H9 (cell line): ENCODE results near the gene OR51B6. TPM values are rescaled to one million over a fixed set of nuclear protein-coding genes. Genes with fewer than 3 reads are reported as not detected.

ENCODE experiments used
- DNase-seq: peaks from one replicate; pipeline ENCODE4 v3.0.0-alpha.2; 2017
- H2AFZ ChIP-seq: one replicate; pipeline ENCODE4 v1.6.1; 2013; ENCODE audit warnings: mild to moderate bottlenecking, low read length, control low read depth, moderate library complexity
- H2AK5ac ChIP-seq: 2 replicates; pipeline ENCODE4 v1.6.1; 2013; ENCODE audit warnings: low read length, control low read depth, mixed read lengths; ENCODE audit not compliant: insufficient read length
- H2BK120ac ChIP-seq: one replicate; pipeline ENCODE4 v1.6.1; 2013; ENCODE audit warnings: low read depth, mild to moderate bottlenecking, low read length, control low read depth, inconsistent platforms; ENCODE audit not compliant: poor library complexity, severe bottlenecking
- H2BK12ac ChIP-seq: 2 replicates; pipeline ENCODE4 v1.6.1; 2013; ENCODE audit warnings: low read length, control low read depth, mixed read lengths, low read depth; ENCODE audit not compliant: insufficient read length
- H2BK15ac ChIP-seq: 2 replicates; pipeline ENCODE4 v1.6.1; 2013; ENCODE audit warnings: low read depth, low read length, control low read depth
- H2BK20ac ChIP-seq: one replicate; pipeline ENCODE4 v1.6.1; 2013; ENCODE audit warnings: low read depth, mild to moderate bottlenecking, low read length, control low read depth, inconsistent platforms; ENCODE audit not compliant: poor library complexity, severe bottlenecking
- H2BK5ac ChIP-seq: 2 replicates; pipeline ENCODE4 v1.6.1; 2013; ENCODE audit warnings: low read length, control low read depth, mixed read lengths; ENCODE audit not compliant: insufficient read length
- H3K14ac ChIP-seq: 2 replicates; pipeline ENCODE4 v1.6.1; 2013; ENCODE audit warnings: low read length, control low read depth; ENCODE audit not compliant: insufficient read depth
- H3K18ac ChIP-seq: 2 replicates; pipeline ENCODE4 v1.6.1; 2013; ENCODE audit warnings: low read depth, mild to moderate bottlenecking, mixed read lengths, low read length, control low read depth; ENCODE audit not compliant: insufficient read length
- H3K23ac ChIP-seq: 2 replicates; pipeline ENCODE4 v1.6.1; 2013; ENCODE audit warnings: low read length, control low read depth, mixed read lengths, low read depth; ENCODE audit not compliant: insufficient read length
- H3K23me2 ChIP-seq: 2 replicates; pipeline ENCODE4 v1.6.1; 2013; ENCODE audit warnings: low read depth, mild to moderate bottlenecking, mixed read lengths, low read length, control low read depth; ENCODE audit not compliant: insufficient read length, poor library complexity, severe bottlenecking
- H3K27ac ChIP-seq: 2 replicates; pipeline ENCODE4 v1.5.1; 2013; ENCODE audit warnings: low read length, control low read depth, mixed read lengths, low read depth; ENCODE audit not compliant: insufficient read length
- H3K27me3 ChIP-seq: 2 replicates; pipeline ENCODE4 v1.6.1; 2013; ENCODE audit warnings: low read length, control low read depth, inconsistent platforms; ENCODE audit not compliant: insufficient read depth
- H3K4ac ChIP-seq: 2 replicates; pipeline ENCODE4 v1.6.1; 2013; ENCODE audit warnings: low read depth, mild to moderate bottlenecking, control low read depth, inconsistent platforms, low read length, moderate library complexity
- H3K4me1 ChIP-seq: 2 replicates; pipeline ENCODE4 v1.6.1; 2013; ENCODE audit warnings: low read length, control low read depth, inconsistent platforms; ENCODE audit not compliant: insufficient read depth
- H3K4me2 ChIP-seq: 2 replicates; pipeline ENCODE4 v1.6.1; 2013; ENCODE audit warnings: low read length, control low read depth, mixed read lengths; ENCODE audit not compliant: insufficient read length, insufficient read depth
- H3K56ac ChIP-seq: 2 replicates; pipeline ENCODE4 v1.6.1; 2013; ENCODE audit warnings: low read depth, mild to moderate bottlenecking, mixed read lengths, low read length, control low read depth; ENCODE audit not compliant: insufficient read length
- H3K79me1 ChIP-seq: 2 replicates; pipeline ENCODE4 v1.6.1; 2013; ENCODE audit warnings: low read depth, mild to moderate bottlenecking, moderate library complexity, low read length, control low read depth, inconsistent platforms; ENCODE audit not compliant: insufficient read depth, poor library complexity, severe bottlenecking
- H3K79me2 ChIP-seq: 2 replicates; pipeline ENCODE4 v1.6.1; 2013; ENCODE audit warnings: low read length, control low read depth, inconsistent platforms; ENCODE audit not compliant: insufficient read depth
- H3K9ac ChIP-seq: 2 replicates; pipeline ENCODE4 v1.6.1; 2013; ENCODE audit warnings: low read length, control low read depth, mixed read lengths; ENCODE audit not compliant: insufficient read length; ENCODE audit errors: extremely low read depth
- H3K9me3 ChIP-seq: one replicate; pipeline ENCODE4 v1.6.1; 2013; ENCODE audit warnings: low read depth, low read length, inconsistent platforms; ENCODE audit not compliant: control insufficient read depth
- H3T11ph ChIP-seq: one replicate; pipeline ENCODE4 v1.6.1; 2013; ENCODE audit warnings: mild to moderate bottlenecking, low read length, control low read depth, inconsistent platforms
- H4K20me1 ChIP-seq: one replicate; pipeline ENCODE4 v1.6.1; 2013; ENCODE audit not compliant: control insufficient read depth, insufficient read length, insufficient read depth
- H4K5ac ChIP-seq: 2 replicates; pipeline ENCODE4 v1.6.1; 2013; ENCODE audit warnings: low read depth, mild to moderate bottlenecking, mixed read lengths, low read length, control low read depth; ENCODE audit not compliant: insufficient read length
- H4K8ac ChIP-seq: replicated peaks from 2 replicates; pipeline ENCODE4 v1.6.1; 2013; ENCODE audit warnings: low read length, control low read depth, mixed read lengths, low read depth; ENCODE audit not compliant: insufficient read length
- H4K91ac ChIP-seq: 2 replicates; pipeline ENCODE4 v1.6.1; 2013; ENCODE audit warnings: low read depth, mild to moderate bottlenecking, moderate library complexity, mixed read lengths, low read length, control low read depth; ENCODE audit not compliant: insufficient read length
- H3K27ac Mint-ChIP-seq, 3 experiments: 2 replicates in 2 of 3; 3 replicates in 1 of 3; pipeline ENCODE4 v1.8.0; 2020 to 2021; ENCODE audit warnings: mixed read lengths in 3 of 3, mild to moderate bottlenecking in 1 of 3, moderate library complexity in 1 of 3
- H3K27me3 Mint-ChIP-seq: 2 replicates; pipeline ENCODE4 v1.8.0; 2021; ENCODE audit warnings: low read depth, mild to moderate bottlenecking, moderate library complexity, mixed read lengths
- H3K36me3 Mint-ChIP-seq, 3 experiments: 2 replicates in 2 of 3; 3 replicates in 1 of 3; pipeline ENCODE4 v1.8.0; 2020 to 2021; ENCODE audit warnings: low read depth in 3 of 3, mixed read lengths in 3 of 3; ENCODE audit not compliant: insufficient read depth in 1 of 3
- H3K4me1 Mint-ChIP-seq, 2 experiments: 2 replicates each; pipeline ENCODE4 v1.8.0; 2020; ENCODE audit warnings: mixed read lengths in 2 of 2
- H3K4me3 Mint-ChIP-seq, 2 experiments: 2 replicates in 1 of 2; 3 replicates in 1 of 2; pipeline ENCODE4 v1.8.0; 2020 to 2021; ENCODE audit warnings: mild to moderate bottlenecking in 2 of 2, mixed read lengths in 2 of 2, moderate library complexity in 1 of 2
- H3K9me3 Mint-ChIP-seq, 2 experiments: 2 replicates in 1 of 2; 3 replicates in 1 of 2; pipeline ENCODE4 v1.8.0; 2020; ENCODE audit warnings: mild to moderate bottlenecking in 2 of 2, mixed read lengths in 2 of 2, moderate library complexity in 1 of 2
- CTCF ChIP-seq: fragments of 200-600 bp; sonication (generic); conservative IDR thresholded peaks from 3 replicates; pipeline ENCODE4 v1.8.0; 2021; ENCODE audit warnings: antibody characterized with exemption, mild to moderate bottlenecking
- WGBS: extraction: QIAGEN DNeasy Blood & Tissue Kit; methylation state at CpG from one replicate; pipeline ENCODE4 v1.1.7; 2013; ENCODE audit warnings: missing lambda C conversion rate, low lambda C conversion rate, mixed read lengths; ENCODE audit not compliant: insufficient read length; ENCODE audit errors: extremely low coverage; 5-methylcytosine and 5-hydroxymethylcytosine counted together
- total RNA-seq: library from RNA; stranded (reverse); gene quantifications from 2 replicates; pipeline ENCODE4 v1.2.1, GENCODE V29; 2021

The OR51B6 gene
- total RNA-seq, 1 experiment from 2014 or later: not detected

DNA sequence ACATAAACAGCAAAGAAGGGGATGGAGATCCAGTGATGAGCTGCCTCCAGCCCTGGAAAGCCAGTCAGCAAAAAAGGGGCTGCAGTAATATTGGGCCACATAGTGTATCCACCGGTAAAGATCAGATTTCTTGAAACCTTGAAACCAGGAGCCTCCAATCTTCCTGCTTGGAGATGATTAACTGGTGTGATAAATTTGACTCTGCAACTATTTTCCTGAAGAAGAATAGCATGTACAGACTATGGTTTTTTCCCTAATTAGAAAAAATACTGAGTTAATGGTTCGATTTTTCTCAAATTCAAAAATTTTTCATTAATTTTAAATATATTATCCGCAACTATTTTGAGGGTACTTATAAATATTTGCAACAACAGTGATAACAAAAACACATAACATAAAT is 27.1 kb upstream of the OR51B6 start, which contains the start of gene OR51B2:
OR51B2 (minus strand) TSS at position 101 of the 400 bp plus-strand sequence; CDS start at position 101, 0 bp downstream.
- no peak within 1 kb of the TSS for H3K4ac ChIP-seq
- H4K5ac ChIP-seq: no peak within 1 kb of the TSS
- Mint-ChIP-seq H3K4me3 (no peak within 1 kb of the TSS), H3K27me3 (no peaks in the 10 kb centered on the region), H3K4me1 (no peaks in the 10 kb centered on the region), H3K36me3 (no peaks in the 10 kb centered on the region), H3K27ac (no peak within 1 kb of the TSS), H3K9me3 (no peaks in the 10 kb centered on the region)
- H2AFZ ChIP-seq: no peak within 1 kb of the TSS
- H3K27ac ChIP-seq: no peak within 1 kb of the TSS
- H3K18ac ChIP-seq: no peak within 1 kb of the TSS
- TF ChIP-seq CTCF: no peak
- no peak within 1 kb of the TSS for H3T11ph ChIP-seq
- no peak within 1 kb of the TSS for H3K23ac ChIP-seq
- H3K23me2 ChIP-seq: no peaks in the 10 kb centered on the region
- H4K20me1 ChIP-seq: no peaks in the 10 kb centered on the region
- no peak within 1 kb of the TSS for H3K9ac ChIP-seq
- no peaks in the 10 kb centered on the region for H3K79me2 ChIP-seq
- H2AK5ac ChIP-seq: no peak within 1 kb of the TSS
- no peak within 1 kb of the TSS for H2BK15ac ChIP-seq
- H2BK120ac ChIP-seq: no peak within 1 kb of the TSS
- H4K8ac ChIP-seq: no peak within 1 kb of the TSS
- H3K56ac ChIP-seq: no peak within 1 kb of the TSS
- H3K4me1 ChIP-seq: no peaks in the 10 kb centered on the region
- no peak within 1 kb of the TSS for H3K4me2 ChIP-seq
- no peak within 1 kb of the TSS for H4K91ac ChIP-seq
- no peak for DNase-seq
- WGBS: no CpG with 5 or more reads among the region's 3 CpGs
- no peak within 1 kb of the TSS for H3K14ac ChIP-seq
- no peak within 1 kb of the TSS for H2BK5ac ChIP-seq
- no peaks in the 10 kb centered on the region for H3K79me1 ChIP-seq
- no peak within 1 kb of the TSS for H2BK12ac ChIP-seq
- H3K9me3 ChIP-seq: no peaks in the 10 kb centered on the region
- no peaks in the 10 kb centered on the region for H3K27me3 ChIP-seq
- no peak within 1 kb of the TSS for H2BK20ac ChIP-seq
